Measurements from ENCODE around the gene FGF4.

The FGF4 gene

DNA sequence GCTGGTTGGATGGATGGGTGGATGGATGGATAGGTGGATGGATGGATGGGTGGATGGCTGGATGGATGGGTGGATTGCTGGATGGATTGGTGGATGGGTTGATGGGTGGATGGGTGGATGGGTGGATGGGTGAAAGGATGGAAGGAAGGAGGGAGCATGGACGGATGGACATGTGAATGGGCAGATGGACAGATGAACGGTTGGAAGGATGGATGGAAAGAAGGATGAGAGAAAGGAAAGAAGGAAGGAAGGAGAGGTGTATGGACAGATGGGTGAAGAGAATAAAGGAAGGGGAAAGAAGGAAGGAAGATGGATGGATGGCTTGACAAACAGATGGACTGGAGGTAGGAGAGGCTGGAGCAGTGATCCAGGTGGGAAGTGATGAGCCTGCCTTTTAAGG is 38.7 kb upstream of the FGF4 start:
- H2AFZ ChIP-seq (ENCODE audit: low read depth, low read length, severe bottlenecking) = no peak overlapping the region
- no peak overlapping the region for H3K9ac ChIP-seq (ENCODE audit: low read length)
- H3K79me2 ChIP-seq (ENCODE audit: insufficient read depth, low read length) = no peaks in the 10 kb centered on the region
- H3F3A ChIP-seq (ENCODE audit: insufficient read depth) = no peaks in the 10 kb centered on the region
- H3K9me3 ChIP-seq (ENCODE audit: insufficient read depth, low read length) = no peaks in the 10 kb centered on the region
- no peaks in the 10 kb centered on the region for H3K36me3 ChIP-seq (ENCODE audit: low read length)
- no peaks in the 10 kb centered on the region for H3K9me2 ChIP-seq (replicated peaks; ENCODE audit: insufficient read depth, low read length)
- no peak overlapping the region for H3K27ac ChIP-seq (ENCODE audit: low read depth, low read length)
- H3K4me3 ChIP-seq (ENCODE audit: insufficient read depth, low read length, poor library complexity, severe bottlenecking) = no peak overlapping the region
- H3K4me2 ChIP-seq (ENCODE audit: low read depth, low read length, poor library complexity, severe bottlenecking) = no peak overlapping the region
- H3K27me3 ChIP-seq (ENCODE audit: low read length) = no peaks in the 10 kb centered on the region
- no peak for TF ChIP-seq EZH2phosphoT487 (conservative IDR thresholded peaks at IDR 0.05; ENCODE audit: low read length)
- TF ChIP-seq, protein P1, sequence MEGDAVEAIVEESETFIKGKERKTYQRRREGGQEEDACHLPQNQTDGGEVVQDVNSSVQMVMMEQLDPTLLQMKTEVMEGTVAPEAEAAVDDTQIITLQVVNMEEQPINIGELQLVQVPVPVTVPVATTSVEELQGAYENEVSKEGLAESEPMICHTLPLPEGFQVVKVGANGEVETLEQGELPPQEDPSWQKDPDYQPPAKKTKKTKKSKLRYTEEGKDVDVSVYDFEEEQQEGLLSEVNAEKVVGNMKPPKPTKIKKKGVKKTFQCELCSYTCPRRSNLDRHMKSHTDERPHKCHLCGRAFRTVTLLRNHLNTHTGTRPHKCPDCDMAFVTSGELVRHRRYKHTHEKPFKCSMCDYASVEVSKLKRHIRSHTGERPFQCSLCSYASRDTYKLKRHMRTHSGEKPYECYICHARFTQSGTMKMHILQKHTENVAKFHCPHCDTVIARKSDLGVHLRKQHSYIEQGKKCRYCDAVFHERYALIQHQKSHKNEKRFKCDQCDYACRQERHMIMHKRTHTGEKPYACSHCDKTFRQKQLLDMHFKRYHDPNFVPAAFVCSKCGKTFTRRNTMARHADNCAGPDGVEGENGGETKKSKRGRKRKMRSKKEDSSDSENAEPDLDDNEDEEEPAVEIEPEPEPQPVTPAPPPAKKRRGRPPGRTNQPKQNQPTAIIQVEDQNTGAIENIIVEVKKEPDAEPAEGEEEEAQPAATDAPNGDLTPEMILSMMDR (IDR thresholded peaks at IDR 0.05; ENCODE audit: insufficient read depth, low read length, poor library complexity, severe bottlenecking) = no peak
- no peaks in the 10 kb centered on the region for H4K20me1 ChIP-seq (ENCODE audit: low read depth, low read length)

DNA sequence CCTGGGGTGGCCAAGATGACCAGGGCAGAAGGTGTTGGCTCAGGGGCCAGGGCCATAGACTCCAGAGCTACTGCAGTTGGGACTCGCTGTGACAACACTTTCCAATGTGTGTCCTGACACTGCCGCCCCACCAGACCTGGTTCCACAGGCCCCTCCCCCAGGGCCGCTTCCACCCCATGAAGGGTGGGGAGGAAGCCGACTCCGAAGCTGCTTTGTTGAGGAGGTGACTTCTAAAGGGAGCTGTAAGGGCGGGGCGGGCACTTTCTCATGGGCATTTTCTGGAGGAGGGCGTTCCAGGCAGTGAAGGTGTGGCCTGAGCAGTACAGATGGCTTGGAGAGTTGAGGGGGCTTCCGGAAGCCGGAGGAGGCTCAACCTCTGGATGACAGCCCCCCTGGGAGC is 37.8 kb upstream of the FGF4 start:
- Histone ChIP-seq H3F3A (ENCODE audit: insufficient read depth) (no peaks in the 10 kb centered on the region), H3K4me2 (ENCODE audit: low read depth, low read length, poor library complexity, severe bottlenecking) (no peak overlapping the region), H2AFZ (ENCODE audit: low read depth, low read length, severe bottlenecking) (no peak overlapping the region), H3K9ac (ENCODE audit: low read length) (no peak overlapping the region), H3K27ac (ENCODE audit: low read depth, low read length) (no peak overlapping the region), H3K9me3 (ENCODE audit: insufficient read depth, low read length) (no peaks in the 10 kb centered on the region), H3K36me3 (ENCODE audit: low read length) (no peaks in the 10 kb centered on the region), H3K27me3 (ENCODE audit: low read length) (no peaks in the 10 kb centered on the region), H3K9me2 (replicated peaks; ENCODE audit: insufficient read depth, low read length) (no peaks in the 10 kb centered on the region), H3K79me2 (ENCODE audit: insufficient read depth, low read length) (no peaks in the 10 kb centered on the region), H4K20me1 (ENCODE audit: low read depth, low read length) (no peaks in the 10 kb centered on the region), H3K4me3 (ENCODE audit: insufficient read depth, low read length, poor library complexity, severe bottlenecking) (no peak overlapping the region)
- no peak for TF ChIP-seq EZH2phosphoT487 (conservative IDR thresholded peaks at IDR 0.05; ENCODE audit: low read length)
- TF ChIP-seq, protein P1 (IDR thresholded peaks at IDR 0.05; ENCODE audit: insufficient read depth, low read length, poor library complexity, severe bottlenecking) = no peak

DNA sequence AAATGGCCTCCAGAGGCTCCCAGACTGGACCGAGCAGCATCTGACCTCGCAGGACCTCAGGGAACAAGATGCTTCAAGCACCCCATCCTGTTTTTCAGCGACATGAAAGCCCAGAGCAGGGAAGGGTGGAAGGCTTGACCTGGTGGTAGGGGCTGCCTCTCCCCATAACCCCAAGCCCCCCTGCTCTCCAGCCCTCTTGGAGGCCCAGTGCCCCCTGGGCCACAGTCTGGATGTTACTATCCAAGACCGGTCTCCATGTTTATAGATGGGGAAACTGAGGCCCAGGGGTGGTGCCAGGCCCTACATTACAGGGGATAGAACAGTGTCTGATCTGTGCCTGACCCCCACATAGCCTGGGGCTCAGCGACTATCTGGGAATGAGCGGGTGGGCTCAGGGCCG is 37.1 kb upstream of the FGF4 start:
- no peaks in the 10 kb centered on the region for H3K36me3 ChIP-seq (ENCODE audit: low read length)
- no peaks in the 10 kb centered on the region for H3K79me2 ChIP-seq (ENCODE audit: insufficient read depth, low read length)
- no peaks in the 10 kb centered on the region for H3F3A ChIP-seq (ENCODE audit: insufficient read depth)
- H3K9me2 ChIP-seq (replicated peaks; ENCODE audit: insufficient read depth, low read length) = no peaks in the 10 kb centered on the region
- no peaks in the 10 kb centered on the region for H4K20me1 ChIP-seq (ENCODE audit: low read depth, low read length)
- no peak overlapping the region for H2AFZ ChIP-seq (ENCODE audit: low read depth, low read length, severe bottlenecking)
- TF ChIP-seq EZH2phosphoT487 (conservative IDR thresholded peaks at IDR 0.05; ENCODE audit: low read length) = no peak
- TF ChIP-seq, protein P1 (IDR thresholded peaks at IDR 0.05; ENCODE audit: insufficient read depth, low read length, poor library complexity, severe bottlenecking) = no peak
- no peaks in the 10 kb centered on the region for H3K27me3 ChIP-seq (ENCODE audit: low read length)
- H3K9me3 ChIP-seq (ENCODE audit: insufficient read depth, low read length) = no peaks in the 10 kb centered on the region
- no peak overlapping the region for H3K4me2 ChIP-seq (ENCODE audit: low read depth, low read length, poor library complexity, severe bottlenecking)
- no peak overlapping the region for H3K4me3 ChIP-seq (ENCODE audit: insufficient read depth, low read length, poor library complexity, severe bottlenecking)
- H3K27ac ChIP-seq (ENCODE audit: low read depth, low read length) = no peak overlapping the region
- no peak overlapping the region for H3K9ac ChIP-seq (ENCODE audit: low read length)

Measured in SU-DHL-6 (cell line).